PC-3 (cell line): ENCODE measurements around the gene IYD.

Experiments used
- CTCF ChIP-seq: fragments of 300-600 bp; sonication (generic); conservative IDR thresholded peaks from 2 replicates; pipeline ENCODE4 v1.5.1; 2017; ENCODE audit warnings: antibody characterized with exemption, low read depth, mild to moderate bottlenecking, low read length
- EZH2phosphoT487 ChIP-seq: fragments of 300-600 bp; sonication (generic); IDR thresholded peaks from 2 replicates; pipeline ENCODE4 v1.6.1; 2018; ENCODE audit warnings: mild to moderate bottlenecking, antibody characterized with exemption, low read length, borderline replicate concordance

- TF ChIP-seq CTCF (peak; percentile 80), EZH2phosphoT487 (no peak)
Measured at GRCh38 chr6:150417899-150418826, 49.4 kb downstream of the IYD start.
